Endothelial cell (in vitro differentiated cells): ENCODE measurements around the gene ARHGEF9. TPM values are rescaled to one million over a fixed set of nuclear protein-coding genes. Genes with fewer than 3 reads are reported as not detected.
"Not testable (repeated sequence)": the region's sequence is repeated elsewhere in the genome, so short reads cannot be mapped to it uniquely, and the experiment has no call there.

Experiments
- DNase-seq: peaks from one replicate; pipeline ENCODE4 v3.0.0; 2021; ENCODE audit warnings: low spot score
- H3K27ac Mint-ChIP-seq: one replicate; pipeline ENCODE4 v1.8.0; 2021; ENCODE audit warnings: mixed read lengths, inconsistent platforms; ENCODE audit not compliant: unreplicated experiment
- H3K27me3 Mint-ChIP-seq: one replicate; pipeline ENCODE4 v1.8.0; 2021; ENCODE audit warnings: mild to moderate bottlenecking, moderate library complexity, mixed read lengths, inconsistent platforms; ENCODE audit not compliant: unreplicated experiment
- H3K36me3 Mint-ChIP-seq: one replicate; pipeline ENCODE4 v1.8.0; 2021; ENCODE audit warnings: mild to moderate bottlenecking, low read depth, mixed read lengths, inconsistent platforms; ENCODE audit not compliant: unreplicated experiment
- H3K4me1 Mint-ChIP-seq: one replicate; pipeline ENCODE4 v1.8.0; 2021; ENCODE audit warnings: mild to moderate bottlenecking, mixed read lengths, inconsistent platforms; ENCODE audit not compliant: unreplicated experiment
- H3K4me3 Mint-ChIP-seq: one replicate; pipeline ENCODE4 v1.8.0; 2021; ENCODE audit warnings: mild to moderate bottlenecking, mixed read lengths, inconsistent platforms; ENCODE audit not compliant: unreplicated experiment
- H3K9me3 Mint-ChIP-seq: one replicate; pipeline ENCODE4 v1.8.0; 2021; ENCODE audit warnings: mixed read lengths, inconsistent platforms; ENCODE audit not compliant: unreplicated experiment
- CTCF ChIP-seq: fragments of 200-600 bp; sonication (generic); IDR thresholded peaks from one replicate; pipeline ENCODE4 v1.5.0; 2021; ENCODE audit warnings: antibody characterized with exemption; ENCODE audit not compliant: unreplicated experiment
- total RNA-seq: library from RNA; stranded (reverse); fragmentation: NEBNext Ultra II Directional; extraction: Animal tissue kit (Norgen Biotek cat#: 25700); gene quantifications from one replicate; pipeline ENCODE4 v1.2.1, GENCODE V29; 2021; ENCODE audit not compliant: unreplicated experiment

ARHGEF9 gene
- total RNA-seq, 1 donor from 2014 or later: 14.3 TPM

- no peak for DNase-seq
- no peak overlapping the region for H3K27ac Mint-ChIP-seq
These were observed 127.2 kb downstream of the ARHGEF9 start for GRCh38 chrX:63657821-63658220.

GRCh38 chrX:63656871-63657580 lies 128.0 kb downstream of the ARHGEF9 start:
- H3K4me3 Mint-ChIP-seq: no peak overlapping the region
- peaks cover 10% of the 10 kb centered on the region for H3K36me3 Mint-ChIP-seq
- DNase-seq: no peak

More at GRCh38 chrX:63657821-63658220, 127.2 kb downstream of the ARHGEF9 start:
- no peaks in the 10 kb centered on the region for H3K27me3 Mint-ChIP-seq
- H3K4me1 Mint-ChIP-seq: no peaks in the 10 kb centered on the region
- TF ChIP-seq CTCF: no peak
- H3K9me3 Mint-ChIP-seq: no peaks in the 10 kb centered on the region
- H3K4me3 Mint-ChIP-seq: no peak overlapping the region
- H3K36me3 Mint-ChIP-seq: peaks cover 10% of the 10 kb centered on the region

GRCh38 chrX:63652086-63652765 lies 132.8 kb downstream of the ARHGEF9 start:
- no peaks in the 10 kb centered on the region for H3K4me1 Mint-ChIP-seq
- no peaks in the 10 kb centered on the region for H3K9me3 Mint-ChIP-seq
- H3K27ac Mint-ChIP-seq: no peak overlapping the region
- no peak for TF ChIP-seq CTCF
- no peaks in the 10 kb centered on the region for H3K27me3 Mint-ChIP-seq
- H3K4me3 Mint-ChIP-seq: no peak overlapping the region
- H3K36me3 Mint-ChIP-seq: peaks cover 10% of the 10 kb centered on the region
- DNase-seq: no peak

More at GRCh38 chrX:63656871-63657580, 128.0 kb downstream of the ARHGEF9 start:
- Mint-ChIP-seq H3K27me3 (no peaks in the 10 kb centered on the region), H3K9me3 (no peaks in the 10 kb centered on the region), H3K27ac (no peak overlapping the region), H3K4me1 (no peaks in the 10 kb centered on the region)
- no peak for TF ChIP-seq CTCF

GRCh38 chrX:63645748-63646147 lies 139.3 kb downstream of the ARHGEF9 start:
- H3K9me3 Mint-ChIP-seq, H3K27ac Mint-ChIP-seq, DNase-seq, H3K4me3 Mint-ChIP-seq, H3K36me3 Mint-ChIP-seq, H3K27me3 Mint-ChIP-seq, H3K4me1 Mint-ChIP-seq: not testable (repeated sequence)

- Mint-ChIP-seq H3K27ac (no peak overlapping the region), H3K4me1 (no peaks in the 10 kb centered on the region), H3K9me3 (no peaks in the 10 kb centered on the region), H3K4me3 (no peak overlapping the region), H3K27me3 (no peaks in the 10 kb centered on the region), H3K36me3 (peaks cover 10% of the 10 kb centered on the region)
- DNase-seq: no peak
- no peak for TF ChIP-seq CTCF
These were observed 149.3 kb downstream of the ARHGEF9 start for GRCh38 chrX:63635750-63636149.
